Cardiac fibroblast (primary cell): ENCODE data around the gene SLC35E3.

Experiments used
- DNase-seq, 2 donors: peaks; one replicate each; pipeline versions ENCODE4 v3.0.0 to v3.0.0-alpha.2; 2010; ENCODE audit warnings: low read depth in 2 of 2
- H3K4me3 ChIP-seq, 2 donors: replicated peaks in 1 of 2; 1 replicate in 1 of 2; 2 replicates in 1 of 2; pipeline ENCODE4 v1.5.1; 2011; ENCODE audit warnings: low read depth in 2 of 2, low read length in 2 of 2, mild to moderate bottlenecking in 2 of 2, moderate library complexity in 1 of 2
- TF ChIP-seq, protein P1 (sequence below): IDR thresholded peaks from one replicate; pipeline ENCODE4 v1.5.1; 2011; ENCODE audit warnings: low read depth, mild to moderate bottlenecking, low read length, inconsistent platforms

The SLC35E3 gene

GRCh38 chr12:68786929-68787328 is 41.0 kb downstream of the SLC35E3 start:
- no peak for DNase-seq
- TF ChIP-seq, protein P1, sequence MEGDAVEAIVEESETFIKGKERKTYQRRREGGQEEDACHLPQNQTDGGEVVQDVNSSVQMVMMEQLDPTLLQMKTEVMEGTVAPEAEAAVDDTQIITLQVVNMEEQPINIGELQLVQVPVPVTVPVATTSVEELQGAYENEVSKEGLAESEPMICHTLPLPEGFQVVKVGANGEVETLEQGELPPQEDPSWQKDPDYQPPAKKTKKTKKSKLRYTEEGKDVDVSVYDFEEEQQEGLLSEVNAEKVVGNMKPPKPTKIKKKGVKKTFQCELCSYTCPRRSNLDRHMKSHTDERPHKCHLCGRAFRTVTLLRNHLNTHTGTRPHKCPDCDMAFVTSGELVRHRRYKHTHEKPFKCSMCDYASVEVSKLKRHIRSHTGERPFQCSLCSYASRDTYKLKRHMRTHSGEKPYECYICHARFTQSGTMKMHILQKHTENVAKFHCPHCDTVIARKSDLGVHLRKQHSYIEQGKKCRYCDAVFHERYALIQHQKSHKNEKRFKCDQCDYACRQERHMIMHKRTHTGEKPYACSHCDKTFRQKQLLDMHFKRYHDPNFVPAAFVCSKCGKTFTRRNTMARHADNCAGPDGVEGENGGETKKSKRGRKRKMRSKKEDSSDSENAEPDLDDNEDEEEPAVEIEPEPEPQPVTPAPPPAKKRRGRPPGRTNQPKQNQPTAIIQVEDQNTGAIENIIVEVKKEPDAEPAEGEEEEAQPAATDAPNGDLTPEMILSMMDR = no peak
- H3K4me3 ChIP-seq = no peak overlapping the region

GRCh38 chr12:68788554-68789143 is 42.7 kb downstream of the SLC35E3 start:
- TF ChIP-seq, protein P1 = no peak
- DNase-seq = no peak
- H3K4me3 ChIP-seq = no peak overlapping the region

- TF ChIP-seq, protein P1 = no peak
- no peak overlapping the region for H3K4me3 ChIP-seq
- DNase-seq = no peak
Measured at GRCh38 chr12:68789144-68789878, 43.3 kb downstream of the SLC35E3 start.

- no peak overlapping the region for H3K4me3 ChIP-seq
- TF ChIP-seq, protein P1 = no peak
- peak in 1 of 2 donors; percentile 76 for DNase-seq
Measured at GRCh38 chr12:68790081-68790951, 44.3 kb downstream of the SLC35E3 start.

- TF ChIP-seq, protein P1 = no peak
- no peak for DNase-seq
- no peak overlapping the region for H3K4me3 ChIP-seq
Measured at GRCh38 chr12:68790952-68791234, 44.9 kb downstream of the SLC35E3 start.

DNA sequence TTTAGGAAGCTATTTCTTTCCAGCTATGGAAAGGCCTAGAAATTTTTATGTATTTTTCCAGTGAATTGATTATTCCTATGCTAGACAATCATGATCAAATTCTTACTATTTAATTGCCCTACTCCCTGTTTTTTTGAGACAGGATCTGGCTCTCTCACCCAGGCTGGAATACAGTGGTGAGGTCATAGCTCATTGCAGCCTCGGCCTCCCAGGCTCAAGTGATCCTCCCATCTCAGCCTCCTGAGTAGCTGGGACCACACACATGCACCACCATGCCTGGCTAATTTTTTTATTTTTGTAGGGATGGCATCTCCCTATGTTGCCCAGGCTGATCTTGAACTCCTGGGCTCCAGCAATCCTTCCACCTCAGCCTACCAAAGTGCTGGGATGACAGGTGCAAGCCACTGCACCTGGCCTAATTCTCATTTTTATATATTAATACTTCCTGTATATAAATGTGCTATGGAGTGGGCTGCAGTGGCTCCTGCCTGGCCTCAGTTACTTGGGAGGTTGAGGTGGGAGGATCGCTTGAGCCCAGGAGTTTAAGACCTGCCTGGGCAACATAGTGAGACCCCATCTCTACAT is 46.0 kb downstream of the SLC35E3 start:
- TF ChIP-seq, protein P1 = no peak
- no peak overlapping the region for H3K4me3 ChIP-seq
- DNase-seq = no peak
